DND-41 (cell line): ENCODE data around the gene DEFB124.
A peak's percentile ranks its signal among the peaks of the same experiment; 100 is the strongest.
"Not testable (repeated sequence)": the region's sequence is repeated elsewhere in the genome, so short reads cannot be mapped to it uniquely, and the experiment has no call there.

Experiments
- ATAC-seq: fragments of 200-7000 bp; cut with Tn5 transposase; 3 replicates; pipeline ENCODE4 v1.9.1; 2021; ENCODE audit warnings: low read depth; ENCODE audit not compliant: insufficient read depth
- DNase-seq: peaks from one replicate; pipeline ENCODE4 v3.0.0-alpha.2; 2020
- H2AFZ ChIP-seq: 2 replicates; pipeline ENCODE4 v1.6.0; 2012; ENCODE audit warnings: low read depth, low read length
- H3K27ac ChIP-seq: 2 replicates; pipeline ENCODE4 v1.5.1; 2012; ENCODE audit warnings: low read length, inconsistent platforms
- H3K27me3 ChIP-seq: fragments of 200-600 bp; sonication (generic); 2 replicates; pipeline ENCODE4 v1.6.0; 2012; ENCODE audit warnings: low read length, mild to moderate bottlenecking, inconsistent platforms; ENCODE audit not compliant: insufficient read depth, poor library complexity
- H3K36me3 ChIP-seq: 2 replicates; pipeline ENCODE4 v1.5.1; 2012; ENCODE audit warnings: low read length, inconsistent platforms; ENCODE audit not compliant: insufficient read depth
- H3K4me1 ChIP-seq: 2 replicates; pipeline ENCODE4 v1.5.1; 2012; ENCODE audit warnings: mild to moderate bottlenecking, low read length; ENCODE audit not compliant: insufficient read depth
- H3K4me2 ChIP-seq: 2 replicates; pipeline ENCODE4 v1.6.0; 2012; ENCODE audit warnings: mild to moderate bottlenecking, moderate library complexity, low read length, inconsistent platforms; ENCODE audit not compliant: insufficient read depth
- H3K4me3 ChIP-seq, 2 experiments: fragments of 200-600 bp in 1 of 2; shearing (Covaris generic) in 1 of 2; 2 replicates each; pipeline ENCODE4 v1.5.1; 2012 to 2016; ENCODE audit warnings: inconsistent platforms in 2 of 2, low read length in 2 of 2, mild to moderate bottlenecking in 2 of 2, low read depth in 1 of 2, moderate library complexity in 1 of 2
- H3K79me2 ChIP-seq: 2 replicates; pipeline ENCODE4 v1.6.0; 2012; ENCODE audit warnings: low read length, inconsistent platforms; ENCODE audit not compliant: insufficient read depth
- H3K9ac ChIP-seq: 2 replicates; pipeline ENCODE4 v1.6.0; 2012; ENCODE audit warnings: low read depth, mild to moderate bottlenecking, inconsistent platforms, low read length, moderate library complexity
- H3K9me3 ChIP-seq: 2 replicates; pipeline ENCODE4 v1.5.1; 2012; ENCODE audit warnings: low read length, moderate library complexity, mild to moderate bottlenecking, inconsistent platforms; ENCODE audit not compliant: insufficient read depth, severe bottlenecking
- H4K20me1 ChIP-seq: 2 replicates; pipeline ENCODE4 v1.6.0; 2012; ENCODE audit warnings: low read length; ENCODE audit not compliant: insufficient read depth
- EZH2 ChIP-seq: IDR thresholded peaks from 3 replicates; pipeline ENCODE4 v1.6.1; 2012; ENCODE audit warnings: borderline replicate concordance, low read depth, mild to moderate bottlenecking, moderate library complexity, low read length, inconsistent platforms; ENCODE audit not compliant: severe bottlenecking
- TF ChIP-seq, protein P1 (sequence below): IDR thresholded peaks from 2 replicates; pipeline ENCODE4 v1.5.1; 2012; ENCODE audit warnings: borderline replicate concordance, low read length, moderate library complexity, mild to moderate bottlenecking; ENCODE audit not compliant: poor library complexity, severe bottlenecking; ENCODE audit errors: extremely low read depth

DEFB124 gene

DNA sequence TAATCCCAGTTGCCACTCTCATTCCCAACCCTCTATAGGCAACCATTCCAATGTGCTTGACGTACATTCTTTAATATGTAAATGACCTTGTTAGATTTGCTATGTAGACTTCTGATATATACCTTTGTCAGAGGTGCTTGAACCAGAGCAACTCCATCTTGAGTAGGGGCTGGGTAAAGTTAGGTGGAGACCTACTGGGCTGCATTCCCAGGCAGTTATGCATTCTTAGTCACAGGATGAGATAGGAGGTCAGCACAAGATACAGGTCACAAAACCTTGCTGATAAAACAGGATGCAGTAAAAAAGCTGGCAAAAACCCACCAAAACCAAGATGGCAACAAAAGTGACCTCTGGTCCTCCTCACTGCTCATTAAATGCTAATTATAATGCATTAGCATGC lies 31.0 kb upstream of the DEFB124 start:
- Histone ChIP-seq H3K79me2 (no peaks in the 10 kb centered on the region), H3K9me3 (no peaks in the 10 kb centered on the region), H3K4me2 (no peak overlapping the region), H2AFZ (no peak overlapping the region), H3K27me3 (no peaks in the 10 kb centered on the region), H3K4me1 (no peaks in the 10 kb centered on the region), H3K9ac (no peak overlapping the region), H4K20me1 (no peaks in the 10 kb centered on the region), H3K4me3 (no peak overlapping the region), H3K27ac (no peak overlapping the region), H3K36me3 (no peaks in the 10 kb centered on the region)
- ATAC-seq, result no peak
- TF ChIP-seq, protein P1, sequence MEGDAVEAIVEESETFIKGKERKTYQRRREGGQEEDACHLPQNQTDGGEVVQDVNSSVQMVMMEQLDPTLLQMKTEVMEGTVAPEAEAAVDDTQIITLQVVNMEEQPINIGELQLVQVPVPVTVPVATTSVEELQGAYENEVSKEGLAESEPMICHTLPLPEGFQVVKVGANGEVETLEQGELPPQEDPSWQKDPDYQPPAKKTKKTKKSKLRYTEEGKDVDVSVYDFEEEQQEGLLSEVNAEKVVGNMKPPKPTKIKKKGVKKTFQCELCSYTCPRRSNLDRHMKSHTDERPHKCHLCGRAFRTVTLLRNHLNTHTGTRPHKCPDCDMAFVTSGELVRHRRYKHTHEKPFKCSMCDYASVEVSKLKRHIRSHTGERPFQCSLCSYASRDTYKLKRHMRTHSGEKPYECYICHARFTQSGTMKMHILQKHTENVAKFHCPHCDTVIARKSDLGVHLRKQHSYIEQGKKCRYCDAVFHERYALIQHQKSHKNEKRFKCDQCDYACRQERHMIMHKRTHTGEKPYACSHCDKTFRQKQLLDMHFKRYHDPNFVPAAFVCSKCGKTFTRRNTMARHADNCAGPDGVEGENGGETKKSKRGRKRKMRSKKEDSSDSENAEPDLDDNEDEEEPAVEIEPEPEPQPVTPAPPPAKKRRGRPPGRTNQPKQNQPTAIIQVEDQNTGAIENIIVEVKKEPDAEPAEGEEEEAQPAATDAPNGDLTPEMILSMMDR, result no peak
- TF ChIP-seq EZH2, result no peak
- no peak for DNase-seq

DNA sequence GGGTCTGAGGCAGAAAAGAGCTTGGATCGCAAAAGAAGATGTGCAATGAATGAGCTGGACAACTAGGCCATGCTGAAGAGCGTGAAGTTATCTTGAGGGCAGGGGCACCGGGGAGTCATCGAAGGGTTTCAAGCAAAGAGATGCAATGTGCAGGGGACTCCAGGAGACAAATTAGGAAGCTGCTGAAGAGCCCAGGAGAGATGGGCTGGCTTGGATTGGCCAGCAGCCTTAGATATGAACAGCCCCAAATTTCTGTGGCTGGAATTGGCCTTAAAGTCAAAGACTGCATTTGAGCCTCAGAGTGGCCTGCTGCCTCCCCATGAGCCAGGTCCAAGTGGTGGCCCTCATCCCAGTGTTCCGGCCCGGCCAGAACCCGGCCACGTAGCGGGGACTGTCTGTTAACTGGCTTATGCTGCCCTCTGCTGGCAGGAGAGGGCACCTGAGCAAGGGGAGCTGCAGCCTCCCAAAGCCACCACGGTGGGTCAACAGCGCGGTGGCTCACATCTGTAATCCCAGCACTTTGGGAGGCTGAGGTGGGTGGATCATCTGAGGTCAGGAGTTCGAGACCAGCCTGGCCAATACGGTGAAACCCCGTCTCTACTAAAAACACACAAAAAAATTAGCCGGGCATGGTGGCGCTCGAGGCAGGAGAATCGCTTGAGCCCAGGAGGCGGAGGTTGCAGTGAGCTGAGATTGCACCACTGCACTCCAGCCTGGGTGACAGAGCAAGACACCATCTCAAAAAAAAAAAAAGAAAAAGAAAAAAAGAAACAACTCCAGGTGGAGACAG lies 28.2 kb upstream of the DEFB124 start:
- not testable (repeated sequence) for H3K9ac ChIP-seq, H3K4me1 ChIP-seq, H3K4me2 ChIP-seq, H3K9me3 ChIP-seq, H4K20me1 ChIP-seq, H2AFZ ChIP-seq, H3K36me3 ChIP-seq, H3K79me2 ChIP-seq, H3K4me3 ChIP-seq, H3K27ac ChIP-seq, H3K27me3 ChIP-seq
- ATAC-seq (peak; percentile 95), DNase-seq (peak; percentile 68)
- TF ChIP-seq, protein P1, result peak; percentile 89

DNA sequence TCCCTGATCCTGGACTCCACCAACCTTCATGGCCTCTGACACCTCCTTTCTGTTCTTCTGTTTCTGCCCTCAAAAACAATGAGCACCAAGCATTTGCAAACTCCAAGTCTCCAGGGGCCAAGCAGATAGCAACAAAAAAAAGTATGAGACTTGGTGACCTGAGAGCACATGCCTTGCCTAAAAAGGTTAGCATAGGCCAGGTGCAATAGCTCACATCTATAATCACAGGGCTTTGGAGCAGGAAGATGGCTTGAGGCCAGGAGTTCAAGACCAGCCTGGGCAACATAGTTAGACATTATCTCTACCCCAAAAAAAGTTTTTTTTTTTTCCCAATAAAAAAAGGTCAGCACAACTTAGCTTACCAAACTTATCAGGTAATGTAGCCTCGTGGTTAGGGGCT lies 25.6 kb upstream of the DEFB124 start:
- Histone ChIP-seq H3K4me1 (no peaks in the 10 kb centered on the region), H3K27ac (no peak overlapping the region), H3K36me3 (no peaks in the 10 kb centered on the region), H3K27me3 (peaks cover 6% of the 10 kb centered on the region), H3K4me2 (no peak overlapping the region), H2AFZ (no peak overlapping the region), H3K9ac (no peak overlapping the region), H3K4me3 (no peak overlapping the region), H3K79me2 (no peaks in the 10 kb centered on the region), H3K9me3 (no peaks in the 10 kb centered on the region), H4K20me1 (no peaks in the 10 kb centered on the region)
- TF ChIP-seq, protein P1, result no peak
- no peak for TF ChIP-seq EZH2
- ATAC-seq, result no peak
- no peak for DNase-seq
